ENCODE measurements around the gene CRKL.

DNA sequence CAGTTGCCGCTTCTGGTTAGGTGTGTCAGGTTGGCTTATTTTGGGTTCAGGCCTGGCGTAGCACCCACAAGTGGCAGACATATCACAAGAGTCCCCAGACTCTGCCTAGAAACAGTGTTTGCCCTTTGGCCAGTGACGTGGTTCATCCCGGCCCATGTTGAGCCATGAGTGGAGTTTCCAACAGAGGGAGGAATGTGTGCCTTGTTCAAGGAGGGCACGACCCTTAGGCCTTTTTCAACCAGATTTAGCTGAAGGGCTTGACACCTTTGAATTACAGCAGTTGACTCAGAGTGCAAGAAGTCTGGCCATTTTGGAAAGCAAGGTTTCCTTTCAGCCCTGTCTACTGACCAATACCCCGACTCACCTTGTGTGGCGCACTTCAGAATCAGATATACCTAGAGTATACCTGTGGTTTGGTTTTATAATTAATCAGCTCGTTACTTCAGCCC, 34.7 kb downstream of the CRKL start:
- TF ChIP-seq, protein P1, sequence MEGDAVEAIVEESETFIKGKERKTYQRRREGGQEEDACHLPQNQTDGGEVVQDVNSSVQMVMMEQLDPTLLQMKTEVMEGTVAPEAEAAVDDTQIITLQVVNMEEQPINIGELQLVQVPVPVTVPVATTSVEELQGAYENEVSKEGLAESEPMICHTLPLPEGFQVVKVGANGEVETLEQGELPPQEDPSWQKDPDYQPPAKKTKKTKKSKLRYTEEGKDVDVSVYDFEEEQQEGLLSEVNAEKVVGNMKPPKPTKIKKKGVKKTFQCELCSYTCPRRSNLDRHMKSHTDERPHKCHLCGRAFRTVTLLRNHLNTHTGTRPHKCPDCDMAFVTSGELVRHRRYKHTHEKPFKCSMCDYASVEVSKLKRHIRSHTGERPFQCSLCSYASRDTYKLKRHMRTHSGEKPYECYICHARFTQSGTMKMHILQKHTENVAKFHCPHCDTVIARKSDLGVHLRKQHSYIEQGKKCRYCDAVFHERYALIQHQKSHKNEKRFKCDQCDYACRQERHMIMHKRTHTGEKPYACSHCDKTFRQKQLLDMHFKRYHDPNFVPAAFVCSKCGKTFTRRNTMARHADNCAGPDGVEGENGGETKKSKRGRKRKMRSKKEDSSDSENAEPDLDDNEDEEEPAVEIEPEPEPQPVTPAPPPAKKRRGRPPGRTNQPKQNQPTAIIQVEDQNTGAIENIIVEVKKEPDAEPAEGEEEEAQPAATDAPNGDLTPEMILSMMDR (IDR thresholded peaks at IDR 0.05), result no peak
- no peak for TF ChIP-seq POLR2A (IDR thresholded peaks at IDR 0.05)

All from heart left ventricle (tissue), 13 donors.